IMR-90 (cell line): ENCODE measurements around the gene BAZ2A. TPM values are rescaled to one million over a fixed set of nuclear protein-coding genes. Genes with fewer than 3 reads are reported as not detected.
A peak's percentile ranks its signal among the peaks of the same experiment; 100 is the strongest.

Source experiments
- ATAC-seq: fragments of 200-7000 bp; cut with Tn5 transposase; 2 replicates; pipeline ENCODE4 v1.9.1; 2020; ENCODE audit warnings: low read depth, mild to moderate bottlenecking, moderate library complexity
- BruUV-seq: library from RNA; stranded (reverse); fragments of 400-500 nt; replicated peaks from 2 replicates; lab custom pipeline; 2021; lab: Mats Ljungman, UMichigan
- CTCF ChIA-PET: fragments of 300-600 bp; formaldehyde crosslinking; extraction: SDS; loops from one replicate; lab custom pipeline; 2021; ENCODE audit warnings: antibody characterized with exemption; lab: Yijun Ruan, JAX
- POLR2A ChIA-PET: fragments of 300-600 bp; sonication (Branson Sonifier 250); formaldehyde crosslinking; loops from one replicate; lab custom pipeline; 2022; ENCODE audit warnings: antibody characterized with exemption; ENCODE audit not compliant: unreplicated experiment; lab: Charles Lee
- DNase-seq: peaks from one replicate; pipeline ENCODE4 v3.0.0; 2013
- H2AFZ ChIP-seq: replicated peaks from 2 replicates; pipeline ENCODE3; 2013; ENCODE audit warnings: low read length, mild to moderate bottlenecking; ENCODE audit not compliant: poor library complexity
- H2AK5ac ChIP-seq: 2 replicates; pipeline ENCODE4 v1.6.1; 2013; ENCODE audit warnings: low read depth, low read length, inconsistent platforms
- H2AK9ac ChIP-seq: replicated peaks from 2 replicates; pipeline ENCODE3; 2013; ENCODE audit warnings: mild to moderate bottlenecking, low read depth, low read length, moderate library complexity; ENCODE audit not compliant: poor library complexity
- H2BK120ac ChIP-seq: 2 replicates; pipeline ENCODE4 v1.6.1; 2013; ENCODE audit warnings: low read depth, low read length, inconsistent platforms
- H2BK15ac ChIP-seq: 3 replicates; pipeline ENCODE4 v1.6.1; 2013; ENCODE audit warnings: low read depth, low read length, inconsistent platforms
- H2BK20ac ChIP-seq: 2 replicates; pipeline ENCODE4 v1.6.1; 2013; ENCODE audit warnings: low read depth, mild to moderate bottlenecking, inconsistent platforms, low read length, moderate library complexity
- H2BK5ac ChIP-seq: 2 replicates; pipeline ENCODE4 v1.6.1; 2013; ENCODE audit warnings: mild to moderate bottlenecking, low read depth, low read length, inconsistent platforms; ENCODE audit not compliant: poor library complexity, severe bottlenecking
- H3K14ac ChIP-seq: replicated peaks from 2 replicates; pipeline ENCODE4 v1.6.1; 2013; ENCODE audit warnings: low read depth, low read length, inconsistent platforms
- H3K18ac ChIP-seq: 2 replicates; pipeline ENCODE4 v1.6.1; 2013; ENCODE audit warnings: low read depth, low read length, control low read depth
- H3K23ac ChIP-seq: 2 replicates; pipeline ENCODE4 v1.6.1; 2013; ENCODE audit warnings: low read depth, low read length, inconsistent platforms
- H3K27ac ChIP-seq: 2 replicates; pipeline ENCODE4 v1.5.1; 2013; ENCODE audit warnings: mild to moderate bottlenecking, control low read depth, low read length; ENCODE audit not compliant: insufficient read depth
- H3K27me3 ChIP-seq: 2 replicates; pipeline ENCODE4 v1.6.1; 2013; ENCODE audit warnings: low read length; ENCODE audit not compliant: control insufficient read depth, insufficient read depth
- H3K36me3 ChIP-seq: 2 replicates; pipeline ENCODE4 v1.6.1; 2013; ENCODE audit warnings: low read length, mixed read lengths; ENCODE audit not compliant: control insufficient read depth, insufficient read depth
- H3K4ac ChIP-seq: 2 replicates; pipeline ENCODE4 v1.6.1; 2013; ENCODE audit warnings: low read depth, low read length, inconsistent platforms
- H3K4me1 ChIP-seq: 2 replicates; pipeline ENCODE4 v1.6.1; 2013; ENCODE audit warnings: low read length, mixed read lengths; ENCODE audit not compliant: control insufficient read depth, insufficient read depth
- H3K4me2 ChIP-seq: 2 replicates; pipeline ENCODE4 v1.6.1; 2013; ENCODE audit warnings: low read depth, mild to moderate bottlenecking, control low read depth, low read length, moderate library complexity
- H3K4me3 ChIP-seq: 2 replicates; pipeline ENCODE4 v1.5.1; 2013; ENCODE audit warnings: low read depth, mild to moderate bottlenecking, control low read depth, low read length, moderate library complexity; ENCODE audit not compliant: insufficient read depth
- H3K56ac ChIP-seq: 2 replicates; pipeline ENCODE4 v1.6.1; 2013; ENCODE audit warnings: low read length, inconsistent platforms; ENCODE audit not compliant: insufficient read depth; ENCODE audit errors: extremely low read depth
- H3K79me1 ChIP-seq, 2 experiments: 2 replicates each; pipeline ENCODE4 v1.6.1; 2013; ENCODE audit warnings: low read length in 2 of 2, inconsistent platforms in 1 of 2, low read depth in 1 of 2
- H3K9ac ChIP-seq: 2 replicates; pipeline ENCODE4 v1.6.1; 2013; ENCODE audit warnings: low read depth, low read length, control low read depth
- H3K9me1 ChIP-seq: 2 replicates; pipeline ENCODE4 v1.6.1; 2013; ENCODE audit warnings: low read length, inconsistent platforms; ENCODE audit not compliant: insufficient read depth
- H3K9me3 ChIP-seq: 2 replicates; pipeline ENCODE4 v1.6.1; 2013; ENCODE audit warnings: low read length; ENCODE audit not compliant: control insufficient read depth, insufficient read depth
- H4K20me1 ChIP-seq: 2 replicates; pipeline ENCODE4 v1.6.1; 2013; ENCODE audit warnings: low read length, inconsistent platforms; ENCODE audit not compliant: insufficient read depth
- H4K5ac ChIP-seq: 2 replicates; pipeline ENCODE4 v1.6.1; 2013; ENCODE audit warnings: mild to moderate bottlenecking, low read depth, low read length, control low read depth
- H4K8ac ChIP-seq, 2 experiments: 2 replicates each; pipeline ENCODE4 v1.6.1; 2013; ENCODE audit warnings: low read depth in 2 of 2, low read length in 2 of 2, control low read depth in 1 of 2, inconsistent platforms in 1 of 2
- H4K91ac ChIP-seq: 2 replicates; pipeline ENCODE4 v1.6.1; 2013; ENCODE audit warnings: low read depth, low read length, inconsistent platforms; ENCODE audit not compliant: insufficient read depth
- BHLHE40 ChIP-seq: fragments of 150-350 bp; IDR thresholded peaks from 2 replicates; pipeline ENCODE4 v1.6.1; 2016; ENCODE audit warnings: mild to moderate bottlenecking, low read depth, low read length
- CEBPB ChIP-seq: IDR thresholded peaks from 2 replicates; pipeline ENCODE4 v1.6.1; 2012; ENCODE audit warnings: low read depth, low read length, improper control_type of control experiment
- CHD1 ChIP-seq: IDR thresholded peaks from 2 replicates; pipeline ENCODE4 v1.6.1; 2012; ENCODE audit warnings: low read depth, low read length, improper control_type of control experiment
- CTCF ChIP-seq: conservative IDR thresholded peaks from 2 replicates; pipeline ENCODE4 v1.5.1; 2012; ENCODE audit warnings: mild to moderate bottlenecking, low read depth, low read length, improper control_type of control experiment
- ELK1 ChIP-seq: fragments of 150-350 bp; IDR thresholded peaks from 2 replicates; pipeline ENCODE4 v1.6.1; 2016; ENCODE audit warnings: low read depth, mild to moderate bottlenecking, low read length, moderate library complexity, borderline replicate concordance
- MXI1 ChIP-seq: IDR thresholded peaks from 2 replicates; pipeline ENCODE4 v1.6.1; 2012; ENCODE audit warnings: low read depth, mild to moderate bottlenecking, low read length, moderate library complexity, borderline replicate concordance
- NFE2L2 ChIP-seq: fragments of 150-350 bp; IDR thresholded peaks from 2 replicates; pipeline ENCODE4 v1.6.1; 2016; ENCODE audit warnings: low read depth, mild to moderate bottlenecking, low read length
- POLR2A ChIP-seq: IDR thresholded peaks from 2 replicates; pipeline ENCODE4 v1.6.1; 2012; ENCODE audit warnings: mild to moderate bottlenecking, low read depth, low read length
- RCOR1 ChIP-seq: IDR thresholded peaks from 2 replicates; pipeline ENCODE4 v1.6.1; 2012; ENCODE audit warnings: mild to moderate bottlenecking, low read length, improper control_type of control experiment; ENCODE audit not compliant: insufficient replicate concordance
- RFX5 ChIP-seq: IDR thresholded peaks from 2 replicates; pipeline ENCODE4 v1.8.0; 2012; ENCODE audit warnings: low read depth, mild to moderate bottlenecking, low read length, moderate library complexity
- SMC3 ChIP-seq: fragments of 150-350 bp; IDR thresholded peaks from 2 replicates; pipeline ENCODE4 v1.6.1; 2016; ENCODE audit warnings: low read depth, mild to moderate bottlenecking, antibody characterized with exemption, low read length, moderate library complexity
- USF2 ChIP-seq: fragments of 150-350 bp; IDR thresholded peaks from 2 replicates; pipeline ENCODE4 v1.6.1; 2017; ENCODE audit warnings: mild to moderate bottlenecking, antibody characterized with exemption, low read length, low read depth
- WGBS, 2 experiments: methylation state at CpG; one replicate each; pipeline versions ENCODE4 v1.1.5 to v1.1.7; 2013; ENCODE audit warnings: missing lambda C conversion rate in 2 of 2; ENCODE audit not compliant: insufficient read length in 1 of 2; ENCODE audit errors: extremely low coverage in 2 of 2; 5-methylcytosine and 5-hydroxymethylcytosine counted together
- dilution Hi-C: fragments of 300-500 bp; cut with HindIII; formaldehyde crosslinking; loops from one replicate; pipeline ENCODE4 v1.14.3; 2018; ENCODE audit warnings: low sequenced_read_pairs; ENCODE audit not compliant: unreplicated experiment
- in situ Hi-C: fragments of 300-500 bp; cut with MboI; formaldehyde crosslinking; loops from 3 replicates; pipeline ENCODE4 v1.14.3; 2019; ENCODE audit warnings: low sequenced_read_pairs, inconsistent platforms, mixed read lengths
- intact Hi-C: fragments of 100-400 bp; cut with micrococcal nuclease; formaldehyde crosslinking; loops from 2 replicates; pipeline ENCODE4 v1.10.0; 2022
- polyA plus RNA-seq, 3 experiments: library from polyadenylated mRNA; depleted of rRNA; stranded (reverse); fragments of >200 nt; gene quantifications; 2 replicates each; pipeline ENCODE4 v1.2.3, GENCODE V29; 2012; ENCODE audit warnings: low replicate concordance in 1 of 3
- total RNA-seq: library from RNA; depleted of rRNA; stranded (reverse); fragments of >200 nt; gene quantifications from 2 replicates; pipeline ENCODE4 v1.2.3, GENCODE V29; 2012

BAZ2A gene
- total and polyA plus RNA-seq, 2 of the 4 experiments (the other 2 are of a cell fraction), result 15.4 to 42.8 TPM

- peak overlapping the region; percentile 98 for H4K91ac ChIP-seq
- peak overlapping the region; percentile 76 for H3K9ac ChIP-seq
- H3K4me2 ChIP-seq, result peak overlapping the region; percentile 94
- ChIA-PET CTCF (interaction anchor here (0.5 to 2.5 kb wide), 40 partner anchors 9 to 528 kb away, joined by 3 to 27 read pairs (median 4); partner anchors contain the start of genes ATP5F1B, NACA, PTGES3 and RBMS2), POLR2A (interaction anchor here (1.0 to 1.4 kb wide), 6 partner anchors 9 to 115 kb away, joined by 3 to 7 read pairs (median 6); partner anchors contain the start of genes ATP5F1B, NACA, PTGES3 and RBMS2)
- H2BK120ac ChIP-seq, result peak overlapping the region; percentile 85
- peaks cover 10% of the 10 kb centered on the region for H3K4me1 ChIP-seq
- intact Hi-C loops (loop anchor here (1.0 to 5.0 kb wide), 4 partner anchors 40 to 124 kb away; partner anchors contain the start of genes NACA and PTGES3), in situ Hi-C loops (loop anchor here (10.0 kb wide), 1 partner anchor 368 kb away; the partner anchor contains the start of gene ZBTB39), dilution Hi-C loops (no loop called here)
- H3K9me1 ChIP-seq, result peaks cover 14% of the 10 kb centered on the region
- H2BK5ac ChIP-seq, result peak overlapping the region; percentile 87
- H3K27me3 ChIP-seq, result no peaks in the 10 kb centered on the region
- peaks cover 27% of the 10 kb centered on the region for H3K36me3 ChIP-seq
- peak overlapping the region; percentile 98 for H3K4ac ChIP-seq
- BruUV-seq, result no TSS peak
- peaks cover 16 to 45% of the 10 kb centered on the region in 2 experiments for H3K79me1 ChIP-seq
- peak overlapping the region; percentile 45 for H2BK20ac ChIP-seq
- peak overlapping the region; percentile 94 for H3K56ac ChIP-seq
- H3K23ac ChIP-seq, result peak overlapping the region; percentile 92
- H3K18ac ChIP-seq, result peak overlapping the region; percentile 60
- H2BK15ac ChIP-seq, result peak overlapping the region; percentile 60; the same call in 2 of the 3 replicates
- peak overlapping the region; percentile 84 for H3K27ac ChIP-seq
- ATAC-seq (peak; percentile 81), DNase-seq (peak; percentile 100)
- peaks cover 38% of the 10 kb centered on the region for H4K20me1 ChIP-seq
- H4K5ac ChIP-seq, result peak overlapping the region; percentile 62
- H2AK9ac ChIP-seq, result peak overlapping the region; percentile 100
- peak overlapping the region; percentile 69 to 98; a peak in 3 of 4 replicates for H4K8ac ChIP-seq
- H3K9me3 ChIP-seq, result no peaks in the 10 kb centered on the region
- peak overlapping the region; percentile 69 for H3K4me3 ChIP-seq
- H3K14ac ChIP-seq, result peak overlapping the region; percentile 85
- peak overlapping the region; percentile 98 for H2AK5ac ChIP-seq
- H2AFZ ChIP-seq, result peak overlapping the region; percentile 96
- WGBS, 2 experiments, result 0% methylated on average over 1 of the region's 12 CpGs; no CpG with 5 or more reads in 1 of the 2 experiments
- TF ChIP-seq CEBPB (no peak), CHD1 (no peak), ELK1 (no peak), NFE2L2 (no peak), RFX5 (no peak), POLR2A (no peak), SMC3 (peak; percentile 46), USF2 (no peak; the same call in 1 of the 2 replicates), BHLHE40 (no peak), MXI1 (0 out of 2 replicates have a peak, but pooled peaks have one; percentile 17), RCOR1 (no peak), CTCF (peak; percentile 82)
These were observed 6.8 kb upstream of the BAZ2A start for GRCh38 chr12:56636675-56637540.
